Measurements from ENCODE around the gene HAUS1.
"Not testable (repeated sequence)": the region's sequence is repeated elsewhere in the genome, so short reads cannot be mapped to it uniquely, and the experiment has no call there.

Gene HAUS1

DNA sequence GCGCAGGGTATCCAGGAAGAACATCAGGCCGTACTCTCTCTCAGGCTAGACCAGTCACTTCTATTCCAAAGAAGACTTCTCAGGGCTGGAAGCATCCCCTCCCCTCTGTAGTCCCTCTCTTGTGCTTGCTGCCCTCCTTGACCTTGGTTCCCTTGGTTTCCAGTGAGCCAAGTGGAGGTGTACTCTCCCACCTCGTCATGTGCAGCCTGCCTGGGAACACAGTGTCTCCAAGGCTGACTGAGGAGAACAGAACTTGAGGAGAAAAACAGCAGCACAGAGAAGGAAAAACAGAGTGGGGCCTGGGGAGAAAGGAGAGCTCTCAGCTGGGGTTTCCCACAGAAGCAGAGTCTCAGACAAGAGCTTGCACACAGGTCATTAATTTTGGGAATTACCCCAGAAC is 52.7 kb downstream of the HAUS1 start:
- Histone ChIP-seq H3K4me1 (ENCODE audit: insufficient read depth, low read length) (peaks cover 25% of the 10 kb centered on the region), H3K36me3 (ENCODE audit: insufficient read depth, low read length) (no peaks in the 10 kb centered on the region), H3K9me3 (ENCODE audit: control insufficient read depth, insufficient read depth, low read length) (no peaks in the 10 kb centered on the region), H3K9ac (ENCODE audit: low read depth, low read length) (no peak overlapping the region)

DNA sequence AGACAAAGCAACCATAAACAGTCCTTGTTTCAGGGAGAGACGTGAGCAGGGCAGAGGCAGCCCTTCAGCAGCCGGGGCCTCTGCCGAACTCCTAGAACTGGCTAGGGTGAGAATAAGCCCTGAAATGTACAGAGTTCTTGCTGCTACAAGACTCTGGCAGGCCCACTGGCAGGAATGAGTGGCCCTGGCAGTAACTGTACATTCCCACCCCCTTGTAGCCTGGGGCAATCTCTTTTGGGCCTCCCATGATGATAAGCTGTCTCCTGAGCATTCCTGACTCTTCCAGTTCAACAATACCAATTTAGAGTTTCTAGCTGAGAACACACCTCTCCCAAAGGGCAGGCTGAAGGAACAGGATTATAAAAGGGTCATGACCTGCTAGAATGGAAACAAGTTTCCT is 54.3 kb downstream of the HAUS1 start:
- Histone ChIP-seq H3K9me3 (ENCODE audit: control insufficient read depth, insufficient read depth, low read length) (no peaks in the 10 kb centered on the region), H3K9ac (ENCODE audit: low read depth, low read length) (no peak overlapping the region), H3K4me1 (ENCODE audit: insufficient read depth, low read length) (peaks cover 11% of the 10 kb centered on the region), H3K36me3 (ENCODE audit: insufficient read depth, low read length) (no peaks in the 10 kb centered on the region)

DNA sequence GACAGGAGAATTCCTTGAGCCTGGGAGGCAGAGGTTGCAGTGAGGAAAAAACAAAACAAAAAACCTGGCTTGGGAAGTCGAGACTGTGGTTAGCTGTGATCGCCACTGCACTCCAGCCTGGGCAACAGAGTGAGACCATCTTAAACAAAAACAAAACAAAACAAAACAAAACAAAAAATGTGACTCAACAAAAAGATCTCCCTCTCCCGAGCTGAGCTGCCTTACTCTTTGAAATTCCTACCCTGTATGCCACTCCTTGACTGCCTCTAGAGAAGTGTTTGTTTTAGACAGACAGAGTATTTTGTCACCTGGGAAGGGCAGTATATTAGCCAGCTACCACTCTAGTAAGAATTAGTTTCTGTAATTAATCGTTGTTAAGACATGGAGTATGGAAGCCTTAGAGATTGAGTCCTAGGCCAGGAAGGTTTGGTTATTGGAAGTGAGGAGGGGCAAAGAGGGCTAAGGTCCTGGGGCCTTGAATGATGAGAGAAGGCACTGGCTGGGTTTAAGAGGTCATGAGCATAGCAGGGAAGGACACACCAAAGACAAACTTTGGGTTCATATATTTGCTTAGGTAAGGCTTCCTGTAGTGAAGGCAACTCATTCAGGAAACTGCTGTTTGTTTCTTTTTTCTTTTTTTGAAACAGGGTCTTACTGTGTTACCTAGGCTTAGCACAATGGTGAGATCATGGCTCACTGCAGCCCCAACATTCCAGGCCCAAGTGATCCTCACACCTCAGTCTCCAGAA is 56.0 kb downstream of the HAUS1 start:
- no peaks in the 10 kb centered on the region for H3K36me3 ChIP-seq (ENCODE audit: insufficient read depth, low read length)
- H3K4me1 ChIP-seq (ENCODE audit: insufficient read depth, low read length), result peaks cover 8% of the 10 kb centered on the region
- no peak overlapping the region for H3K9ac ChIP-seq (ENCODE audit: low read depth, low read length)
- H3K9me3 ChIP-seq (ENCODE audit: control insufficient read depth, insufficient read depth, low read length), result no peaks in the 10 kb centered on the region

DNA sequence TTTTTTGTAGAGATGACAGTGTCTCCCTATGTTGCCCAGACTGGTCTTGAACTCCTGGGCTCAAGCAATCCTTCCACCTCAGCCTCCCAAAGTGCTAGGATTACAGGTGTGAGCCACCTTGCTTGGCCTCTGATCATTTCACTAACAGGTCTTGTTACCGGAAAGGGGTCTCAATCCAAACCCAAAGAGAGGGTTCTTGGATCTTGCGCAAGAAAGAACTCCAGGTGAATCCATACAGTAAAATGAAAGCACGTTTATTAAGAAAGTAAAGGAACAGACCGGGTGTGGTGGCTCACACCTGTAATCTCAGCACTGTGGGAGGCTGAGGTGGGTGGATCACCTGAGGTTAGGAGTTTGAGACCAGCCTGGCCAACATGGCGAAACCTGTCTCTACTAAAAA is 56.7 kb downstream of the HAUS1 start:
- not testable (repeated sequence) for H3K4me1 ChIP-seq (ENCODE audit: insufficient read depth, low read length); H3K36me3 ChIP-seq (ENCODE audit: insufficient read depth, low read length); H3K9ac ChIP-seq (ENCODE audit: low read depth, low read length); H3K9me3 ChIP-seq (ENCODE audit: control insufficient read depth, insufficient read depth, low read length)

DNA sequence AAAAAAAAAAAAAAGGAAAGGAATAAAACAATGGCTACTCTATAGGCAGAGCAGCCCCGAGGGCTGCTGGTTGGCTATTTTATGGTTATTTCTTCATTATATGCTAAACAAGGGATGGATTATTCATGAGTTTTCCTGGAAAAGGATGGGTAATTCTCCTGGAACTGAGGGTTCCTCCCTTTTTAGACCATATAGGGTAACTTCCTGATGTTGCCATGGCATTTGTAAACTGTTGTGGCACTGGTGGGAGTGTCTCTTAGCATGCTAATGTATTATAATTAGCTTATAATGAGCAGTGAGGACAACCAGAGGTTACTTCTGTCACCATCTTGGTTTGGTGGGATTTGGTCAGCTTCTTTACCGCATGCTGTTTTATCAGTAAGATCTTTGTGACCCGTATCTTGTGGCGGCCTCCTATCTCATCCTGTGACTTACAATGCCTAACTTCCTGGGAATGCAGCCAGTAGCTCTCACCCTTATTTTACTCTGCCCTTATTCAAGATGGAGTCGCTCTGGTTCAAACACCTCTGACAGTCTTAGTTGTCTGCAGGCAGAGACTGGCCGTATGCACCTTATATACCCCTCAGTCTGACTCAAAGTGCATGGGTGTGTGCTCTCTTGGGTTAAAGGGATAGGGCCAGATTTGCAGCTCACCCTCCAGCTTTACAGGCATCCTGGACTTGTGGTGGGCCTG is 57.7 kb downstream of the HAUS1 start:
- no peaks in the 10 kb centered on the region for H3K9me3 ChIP-seq (ENCODE audit: control insufficient read depth, insufficient read depth, low read length)
- H3K4me1 ChIP-seq (ENCODE audit: insufficient read depth, low read length), result peaks cover 9% of the 10 kb centered on the region; the same call in 1 of the 2 replicates
- no peak overlapping the region for H3K9ac ChIP-seq (ENCODE audit: low read depth, low read length)
- no peaks in the 10 kb centered on the region for H3K36me3 ChIP-seq (ENCODE audit: insufficient read depth, low read length)

DNA sequence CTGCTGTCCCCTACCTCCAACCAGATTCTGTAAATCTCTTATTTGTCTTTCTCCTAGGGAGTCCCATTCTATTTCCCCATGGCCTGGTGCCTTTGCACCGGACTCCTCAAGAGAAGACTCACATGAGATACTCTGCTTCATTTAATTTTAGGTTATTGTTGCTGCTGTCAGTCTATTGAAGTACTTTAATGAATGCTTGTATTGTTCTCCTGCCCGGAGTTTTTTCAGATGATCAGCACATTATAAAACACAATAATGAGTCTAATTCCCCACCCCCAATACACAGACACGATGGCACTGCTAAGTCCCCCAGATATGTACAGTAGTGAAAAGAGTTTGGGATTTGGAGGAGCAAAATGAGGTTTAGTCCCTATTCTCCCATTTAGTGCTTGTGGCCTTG is 58.9 kb downstream of the HAUS1 start:
- Histone ChIP-seq H3K9me3 (ENCODE audit: control insufficient read depth, insufficient read depth, low read length) (no peaks in the 10 kb centered on the region), H3K9ac (ENCODE audit: low read depth, low read length) (no peak overlapping the region), H3K36me3 (ENCODE audit: insufficient read depth, low read length) (no peaks in the 10 kb centered on the region), H3K4me1 (ENCODE audit: insufficient read depth, low read length) (peaks cover 10% of the 10 kb centered on the region; the same call in 1 of the 2 replicates)

DNA sequence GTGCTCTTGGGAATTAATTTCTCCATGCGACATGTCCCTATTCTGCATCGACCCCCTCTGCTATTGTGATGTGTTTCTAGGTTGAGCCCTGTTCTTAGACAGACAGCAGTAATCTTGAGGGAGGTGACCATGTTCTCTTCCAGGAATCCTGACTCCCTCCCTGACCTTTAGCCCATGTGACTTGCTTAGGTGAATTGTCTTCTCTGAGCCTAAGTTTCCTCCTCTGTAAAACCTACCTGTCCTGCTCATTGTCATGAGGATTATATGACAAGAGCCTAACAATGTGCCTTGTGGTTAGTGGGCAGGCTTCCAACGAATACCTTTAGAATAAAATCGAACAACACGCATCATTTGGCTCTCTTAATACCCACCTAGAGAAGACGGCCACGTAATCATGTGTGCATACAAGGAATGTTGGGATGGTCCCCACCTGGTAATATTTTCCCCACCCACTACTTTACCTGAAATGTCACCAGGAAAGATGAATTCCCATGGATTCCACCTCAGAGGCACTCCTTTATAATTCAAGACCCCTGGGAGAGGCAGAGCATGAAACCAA is 59.8 kb downstream of the HAUS1 start:
- Histone ChIP-seq H3K4me1 (ENCODE audit: insufficient read depth, low read length) (peaks cover 11% of the 10 kb centered on the region; the same call in 1 of the 2 replicates), H3K9ac (ENCODE audit: low read depth, low read length) (no peak overlapping the region), H3K9me3 (ENCODE audit: control insufficient read depth, insufficient read depth, low read length) (no peaks in the 10 kb centered on the region), H3K36me3 (ENCODE audit: insufficient read depth, low read length) (no peaks in the 10 kb centered on the region)

DNA sequence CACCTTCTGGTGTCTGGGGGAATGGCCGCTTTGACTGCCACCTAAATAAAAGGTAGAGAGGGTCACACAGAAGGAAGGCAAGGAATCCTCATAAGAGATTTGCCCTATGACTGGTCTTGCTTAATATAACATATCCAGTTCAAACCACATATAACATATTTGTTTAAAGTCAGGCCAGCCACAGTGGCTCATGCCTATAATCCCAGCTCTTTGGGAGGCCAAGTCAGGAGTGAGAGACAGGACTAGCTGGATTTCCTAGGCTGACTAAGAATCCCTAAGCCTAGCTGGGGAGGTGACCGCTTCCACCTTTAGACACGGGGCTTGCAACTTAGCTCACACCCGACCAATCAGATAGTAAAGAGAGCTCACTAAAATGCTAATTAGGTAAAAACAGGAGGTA is 60.3 kb downstream of the HAUS1 start:
- not testable (repeated sequence) for H3K36me3 ChIP-seq (ENCODE audit: insufficient read depth, low read length); H3K9ac ChIP-seq (ENCODE audit: low read depth, low read length); H3K9me3 ChIP-seq (ENCODE audit: control insufficient read depth, insufficient read depth, low read length)
- H3K4me1 ChIP-seq (ENCODE audit: insufficient read depth, low read length), result peaks cover 16% of the 10 kb centered on the region

GRCh38 chr18:46164920-46165319 is 60.7 kb downstream of the HAUS1 start:
- H3K36me3 ChIP-seq (ENCODE audit: insufficient read depth, low read length), result no peaks in the 10 kb centered on the region
- no peaks in the 10 kb centered on the region for H3K9me3 ChIP-seq (ENCODE audit: control insufficient read depth, insufficient read depth, low read length)
- H3K4me1 ChIP-seq (ENCODE audit: insufficient read depth, low read length), result peaks cover 20% of the 10 kb centered on the region
- H3K9ac ChIP-seq (ENCODE audit: low read depth, low read length), result no peak overlapping the region

- Histone ChIP-seq H3K4me1 (ENCODE audit: insufficient read depth, low read length) (peaks cover 20% of the 10 kb centered on the region), H3K9me3 (ENCODE audit: control insufficient read depth, insufficient read depth, low read length) (no peaks in the 10 kb centered on the region), H3K9ac (ENCODE audit: low read depth, low read length) (no peak overlapping the region), H3K36me3 (ENCODE audit: insufficient read depth, low read length) (no peaks in the 10 kb centered on the region)
Observed at GRCh38 chr18:46166261-46166970, 62.2 kb downstream of the HAUS1 start.

DNA sequence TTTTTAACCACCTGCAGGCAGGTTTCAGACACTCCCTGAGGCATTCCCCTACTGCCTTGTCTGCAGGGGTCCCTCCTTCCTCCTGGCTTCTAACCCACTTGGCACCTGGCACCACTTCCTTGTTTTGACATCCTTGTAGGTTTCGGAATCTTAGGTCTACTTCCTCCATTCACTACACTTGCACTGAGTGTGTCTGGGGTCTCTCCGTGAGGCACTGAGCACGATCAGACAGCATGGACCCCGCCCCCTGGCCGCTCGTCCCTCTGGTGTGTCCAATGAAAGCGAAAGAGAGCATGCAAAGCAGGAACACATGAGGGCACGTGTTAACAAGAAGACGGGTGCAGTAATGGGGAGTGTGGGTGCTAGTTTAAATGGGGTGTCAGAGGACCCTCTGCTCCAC is 63.8 kb downstream of the HAUS1 start:
- Histone ChIP-seq H3K9me3 (ENCODE audit: control insufficient read depth, insufficient read depth, low read length) (no peaks in the 10 kb centered on the region), H3K9ac (ENCODE audit: low read depth, low read length) (no peak overlapping the region), H3K4me1 (ENCODE audit: insufficient read depth, low read length) (peaks cover 24% of the 10 kb centered on the region), H3K36me3 (ENCODE audit: insufficient read depth, low read length) (no peaks in the 10 kb centered on the region)

DNA sequence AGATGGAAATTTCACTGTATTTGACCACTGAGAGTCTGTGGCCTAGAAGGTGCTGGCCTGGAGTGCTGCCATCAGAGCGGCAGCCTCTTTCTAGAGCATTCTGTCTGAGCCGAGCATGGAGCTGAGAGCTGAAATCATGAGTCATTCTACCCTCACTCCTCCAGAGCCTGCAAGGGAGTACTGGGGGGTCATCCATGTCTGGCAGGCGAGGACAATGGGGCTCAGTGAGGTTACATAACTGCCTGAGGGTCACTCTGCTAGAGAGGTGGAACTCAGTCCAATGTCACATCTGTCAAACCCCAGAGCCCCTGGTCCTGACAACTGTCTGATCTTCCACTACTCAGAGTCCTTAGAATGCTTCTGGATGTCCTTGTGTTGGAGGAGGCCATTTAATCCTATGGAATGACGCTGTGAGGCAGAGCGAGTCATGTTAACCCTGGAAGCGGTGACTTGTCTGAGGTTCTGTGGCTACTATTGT is 65.3 kb downstream of the HAUS1 start:
- Histone ChIP-seq H3K4me1 (ENCODE audit: insufficient read depth, low read length) (peaks cover 24% of the 10 kb centered on the region), H3K9ac (ENCODE audit: low read depth, low read length) (no peak overlapping the region)

GRCh38 chr18:46171331-46171730 is 67.1 kb downstream of the HAUS1 start:
- H3K4me1 ChIP-seq (ENCODE audit: insufficient read depth, low read length), result peaks cover 20% of the 10 kb centered on the region
- no peaks in the 10 kb centered on the region for H3K36me3 ChIP-seq (ENCODE audit: insufficient read depth, low read length)
- no peak overlapping the region for H3K9ac ChIP-seq (ENCODE audit: low read depth, low read length)
- no peaks in the 10 kb centered on the region for H3K9me3 ChIP-seq (ENCODE audit: control insufficient read depth, insufficient read depth, low read length)

More for the DNA sequence above, 65.3 kb downstream of the HAUS1 start:
- Histone ChIP-seq H3K9me3 (ENCODE audit: control insufficient read depth, insufficient read depth, low read length) (no peaks in the 10 kb centered on the region), H3K36me3 (ENCODE audit: insufficient read depth, low read length) (no peaks in the 10 kb centered on the region)

All from ES-I3 (cell line).